OCI-LY1 (cell line): ENCODE data around the gene CXorf49.
A peak's percentile ranks its signal among the peaks of the same experiment; 100 is the strongest.
"Not testable (repeated sequence)": the region's sequence is repeated elsewhere in the genome, so short reads cannot be mapped to it uniquely, and the experiment has no call there.

Experiments
- EZH2 ChIP-seq: fragments of 200-600 bp; sonication (generic), shearing (Covaris generic); IDR thresholded peaks from 2 replicates; pipeline ENCODE4 v1.8.0; 2017; ENCODE audit warnings: borderline replicate concordance, mixed run types, mild to moderate bottlenecking, antibody characterized with exemption, low read length, moderate library complexity, mixed read lengths
- TF ChIP-seq, protein P1 (sequence below): fragments of 200-600 bp; sonication (generic), shearing (Covaris generic); IDR thresholded peaks from 2 replicates; pipeline ENCODE4 v1.5.1; 2017; ENCODE audit warnings: mild to moderate bottlenecking, antibody characterized with exemption, low read length, moderate library complexity, mixed read lengths

DNA sequence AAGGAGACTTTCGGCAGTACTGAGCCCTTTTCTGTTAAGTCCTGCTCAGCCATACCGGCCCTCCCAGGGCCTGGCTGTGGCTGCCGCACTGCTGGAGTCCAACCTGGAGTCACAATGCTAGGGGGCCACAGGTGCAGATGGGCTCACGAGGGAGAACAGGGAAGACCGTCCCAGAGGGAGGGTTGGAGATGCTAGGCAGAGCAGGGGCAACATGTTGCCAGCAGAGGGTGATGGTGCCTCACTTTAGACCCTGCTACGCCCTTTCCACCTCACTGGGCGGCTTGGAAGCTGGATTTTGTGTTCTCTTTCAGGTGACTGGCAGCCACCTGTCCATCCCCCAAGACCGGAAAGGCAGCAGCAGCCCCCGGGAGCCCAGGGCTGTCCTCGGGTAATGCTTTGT is 48.1 kb downstream of the CXorf49 start:
- TF ChIP-seq, protein P1, sequence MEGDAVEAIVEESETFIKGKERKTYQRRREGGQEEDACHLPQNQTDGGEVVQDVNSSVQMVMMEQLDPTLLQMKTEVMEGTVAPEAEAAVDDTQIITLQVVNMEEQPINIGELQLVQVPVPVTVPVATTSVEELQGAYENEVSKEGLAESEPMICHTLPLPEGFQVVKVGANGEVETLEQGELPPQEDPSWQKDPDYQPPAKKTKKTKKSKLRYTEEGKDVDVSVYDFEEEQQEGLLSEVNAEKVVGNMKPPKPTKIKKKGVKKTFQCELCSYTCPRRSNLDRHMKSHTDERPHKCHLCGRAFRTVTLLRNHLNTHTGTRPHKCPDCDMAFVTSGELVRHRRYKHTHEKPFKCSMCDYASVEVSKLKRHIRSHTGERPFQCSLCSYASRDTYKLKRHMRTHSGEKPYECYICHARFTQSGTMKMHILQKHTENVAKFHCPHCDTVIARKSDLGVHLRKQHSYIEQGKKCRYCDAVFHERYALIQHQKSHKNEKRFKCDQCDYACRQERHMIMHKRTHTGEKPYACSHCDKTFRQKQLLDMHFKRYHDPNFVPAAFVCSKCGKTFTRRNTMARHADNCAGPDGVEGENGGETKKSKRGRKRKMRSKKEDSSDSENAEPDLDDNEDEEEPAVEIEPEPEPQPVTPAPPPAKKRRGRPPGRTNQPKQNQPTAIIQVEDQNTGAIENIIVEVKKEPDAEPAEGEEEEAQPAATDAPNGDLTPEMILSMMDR, result peak; percentile 28; the same call in 1 of the 2 replicates
- TF ChIP-seq EZH2, result not testable (repeated sequence)
